HepG2 (cell line): ENCODE results near the gene TIMM10. TPM values are rescaled to one million over a fixed set of nuclear protein-coding genes. Genes with fewer than 3 reads are reported as not detected.
A peak's percentile ranks its signal among the peaks of the same experiment; 100 is the strongest.

Experiments
- GRHL1 ChIP-seq: sonication (generic); formaldehyde crosslinking; conservative IDR thresholded peaks from 2 replicates; pipeline ENCODE4 v1.8.0; 2022; ENCODE audit warnings: missing genetic modification reagents
- HNF4G ChIP-seq, 2 experiments: sonication (generic) in 1 of 2; formaldehyde crosslinking in 1 of 2; IDR thresholded peaks; 2 replicates each; pipeline versions ENCODE4 v1.4.0 to v1.6.1; 2011 to 2020; ENCODE audit warnings: borderline replicate concordance in 2 of 2, low read depth in 2 of 2, mild to moderate bottlenecking in 2 of 2, low read length in 1 of 2, missing genetic modification reagents in 1 of 2, moderate library complexity in 1 of 2
- HOXA3 ChIP-seq: sonication (generic); formaldehyde crosslinking; IDR thresholded peaks from 2 replicates; pipeline ENCODE4 v1.5.0; 2020; ENCODE audit warnings: missing genetic modification reagents
- KDM4B ChIP-seq: sonication (generic); formaldehyde crosslinking; IDR thresholded peaks from 2 replicates; pipeline ENCODE4 v1.4.0; 2020; ENCODE audit warnings: missing genetic modification reagents
- KDM5B ChIP-seq: sonication (generic); formaldehyde crosslinking; IDR thresholded peaks from 2 replicates; pipeline ENCODE4 v1.4.0; 2020; ENCODE audit warnings: missing genetic modification reagents, mild to moderate bottlenecking, borderline replicate concordance
- MATR3 ChIP-seq: sonication (generic); formaldehyde crosslinking; IDR thresholded peaks from 2 replicates; pipeline ENCODE4 v1.4.0; 2020; ENCODE audit warnings: missing genetic modification reagents
- NCOA2 ChIP-seq: sonication (generic); formaldehyde crosslinking; IDR thresholded peaks from 2 replicates; pipeline ENCODE4 v1.8.0; 2022; ENCODE audit warnings: inconsistent platforms
- NFE2 ChIP-seq: sonication (generic); formaldehyde crosslinking; IDR thresholded peaks from 2 replicates; pipeline ENCODE4 v1.4.0; 2020; ENCODE audit warnings: missing genetic modification reagents
- SALL1 ChIP-seq: sonication (generic); formaldehyde crosslinking; IDR thresholded peaks from 2 replicates; pipeline ENCODE4 v1.8.0; 2022; ENCODE audit warnings: mild to moderate bottlenecking, missing genetic modification reagents
- SMARCE1 ChIP-seq: fragments of 450-650 bp; IDR thresholded peaks from 2 replicates; pipeline ENCODE4 v1.6.1; 2017; ENCODE audit warnings: borderline replicate concordance
- SOX6 ChIP-seq, 2 experiments: fragments of 450-650 bp in 1 of 2; sonication (generic) in 1 of 2; formaldehyde crosslinking in 1 of 2; IDR thresholded peaks; 2 replicates each; pipeline versions ENCODE4 v1.4.0 to v1.6.1; 2017 to 2020; ENCODE audit warnings: antibody characterized with exemption in 1 of 2, mild to moderate bottlenecking in 1 of 2, missing genetic modification reagents in 1 of 2
- TP53 ChIP-seq: sonication (generic); formaldehyde crosslinking; conservative IDR thresholded peaks from 2 replicates; pipeline ENCODE4 v1.4.0; 2020; ENCODE audit warnings: missing genetic modification reagents
- ZC3H4 ChIP-seq: sonication (generic); formaldehyde crosslinking; IDR thresholded peaks from 2 replicates; pipeline ENCODE4 v1.4.0; 2020; ENCODE audit warnings: missing genetic modification reagents, borderline replicate concordance
- ZNF572 ChIP-seq: sonication (generic); formaldehyde crosslinking; IDR thresholded peaks from 2 replicates; pipeline ENCODE4 v1.5.1; 2020; ENCODE audit warnings: mild to moderate bottlenecking, missing genetic modification reagents
- ZNF609 ChIP-seq: sonication (generic); formaldehyde crosslinking; IDR thresholded peaks from 2 replicates; pipeline ENCODE4 v1.4.0; 2020; ENCODE audit warnings: mild to moderate bottlenecking, missing genetic modification reagents, borderline replicate concordance
- ZNF766 ChIP-seq: sonication (generic); formaldehyde crosslinking; IDR thresholded peaks from 2 replicates; pipeline ENCODE4 v1.5.0; 2020; ENCODE audit warnings: missing genetic modification reagents, borderline replicate concordance
- ZNF773 ChIP-seq: sonication (generic); formaldehyde crosslinking; IDR thresholded peaks from 2 replicates; pipeline ENCODE4 v1.4.0; 2020; ENCODE audit warnings: missing genetic modification reagents, borderline replicate concordance
- ZNF776 ChIP-seq: sonication (generic); formaldehyde crosslinking; IDR thresholded peaks from 2 replicates; pipeline ENCODE4 v1.4.0; 2020; ENCODE audit warnings: mild to moderate bottlenecking, missing genetic modification reagents
- ZNF784 ChIP-seq: sonication (generic); formaldehyde crosslinking; IDR thresholded peaks from 2 replicates; pipeline ENCODE4 v1.5.1; 2020; ENCODE audit warnings: missing genetic modification reagents, mild to moderate bottlenecking, borderline replicate concordance
- ZNF790 ChIP-seq: sonication (generic); formaldehyde crosslinking; IDR thresholded peaks from 2 replicates; pipeline ENCODE4 v1.8.0; 2022; ENCODE audit warnings: missing genetic modification reagents, mild to moderate bottlenecking, borderline replicate concordance
- ZXDC ChIP-seq: sonication (generic); formaldehyde crosslinking; IDR thresholded peaks from 2 replicates; pipeline ENCODE4 v1.5.0; 2020; ENCODE audit warnings: mild to moderate bottlenecking, missing genetic modification reagents
- polyA plus RNA-seq, 8 experiments: library from polyadenylated mRNA; depleted of rRNA in 3 of 8; stranded (reverse) in 7 of 8; unstranded in 1 of 8; fragments of >200 nt; fragmentation: Illumina TruSeq in 4 of 8; extraction: Trizol in 4 of 8; gene quantifications; 2 replicates each; pipeline versions ENCODE4 v1.2.1 to v1.2.3, GENCODE V29; 2011 to 2016; ENCODE audit warnings: low read depth in 4 of 8, missing spikeins in 1 of 8, mixed read lengths in 1 of 8; ENCODE audit not compliant: insufficient read depth in 1 of 8
- total RNA-seq, 5 experiments: library from RNA; depleted of rRNA; stranded (reverse); fragments of >200 nt; fragmentation: Illumina TruSeq; extraction: Trizol; gene quantifications; 2 replicates each; pipeline ENCODE4 v1.2.3, GENCODE V29; 2016; ENCODE audit warnings: low read depth in 1 of 5

Gene TIMM10
- total and polyA plus RNA-seq, 2 of the 13 experiments (the other 11 are each of a cell fraction or from before 2014, with no cell fraction given): 67.8 to 82.2 TPM

- TF ChIP-seq ZNF609 (no peak), KDM4B (CRISPR knock-in tag) (peak; percentile 26; the same call in 1 of the 2 replicates), MATR3 (CRISPR knock-in tag) (no peak), GRHL1 (CRISPR knock-in tag) (no peak), ZNF790 (no peak), ZNF776 (no peak), SOX6 (IDR thresholded peaks at IDR 0.05) (no peak), SOX6 (CRISPR knock-in tag; IDR thresholded peaks at IDR 0.05) (peak; percentile 23; the same call in 1 of the 2 replicates), HNF4G (IDR thresholded peaks at IDR 0.05; ENCODE audit: borderline replicate concordance, low read depth, low read length) (no peak), HNF4G (CRISPR knock-in tag; IDR thresholded peaks at IDR 0.05; ENCODE audit: borderline replicate concordance, low read depth) (no peak), KDM5B (CRISPR knock-in tag) (no peak), ZNF766 (CRISPR knock-in tag) (no peak), ZC3H4 (CRISPR knock-in tag) (no peak), SALL1 (CRISPR knock-in tag) (no peak), ZNF784 (CRISPR knock-in tag) (no peak), NFE2 (no peak), ZNF572 (CRISPR knock-in tag) (no peak), NCOA2 (peak; percentile 78; the same call in 1 of the 2 replicates), SMARCE1 (no peak), ZNF773 (CRISPR knock-in tag) (no peak), TP53 (CRISPR knock-in tag) (no peak), ZXDC (CRISPR knock-in tag) (no peak), HOXA3 (CRISPR knock-in tag) (peak; percentile 38; the same call in 1 of the 2 replicates)
Measured at GRCh38 chr11:57552479-57552878, 21.9 kb upstream of the TIMM10 start (continued).
